EL (cell line): ENCODE data around the gene GPS1.

Experiments used
- DNase-seq: peaks from one replicate; pipeline ENCODE4 v3.0.0-alpha.2; 2016

The GPS1 gene

DNA sequence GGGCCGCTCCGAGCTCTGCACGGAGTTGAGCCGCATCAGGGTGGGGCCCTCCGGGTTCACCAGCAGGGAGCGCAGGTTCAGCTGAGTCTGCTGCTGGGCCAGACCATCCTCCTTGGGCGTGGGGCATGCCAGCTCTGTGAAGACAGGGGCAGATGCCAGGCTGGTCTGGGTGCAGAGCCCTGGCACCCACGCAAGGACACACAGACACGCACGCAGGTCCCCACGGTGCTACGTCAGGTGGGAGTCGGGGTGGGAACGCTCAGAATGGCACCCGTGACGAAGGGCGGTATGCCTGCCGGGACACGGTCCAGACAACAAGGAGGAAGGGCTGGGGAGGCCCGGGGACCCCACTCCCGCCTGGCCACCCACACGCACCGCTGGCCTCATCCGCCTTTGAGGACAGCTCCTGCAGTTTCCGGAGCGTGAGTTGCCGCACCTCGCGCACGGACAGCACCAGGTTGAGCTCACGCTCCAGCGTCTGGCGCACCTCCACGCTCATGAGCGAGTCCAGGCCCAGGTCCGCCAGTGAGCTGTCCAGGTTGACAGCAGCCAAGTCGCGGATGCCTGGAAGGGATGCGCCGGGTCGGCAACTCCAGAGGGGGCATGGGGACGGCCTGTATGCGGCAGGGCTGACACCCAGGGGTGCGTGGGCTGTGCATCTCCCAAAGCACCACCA lies 29.2 kb downstream of the GPS1 start:
- DNase-seq = no peak

DNA sequence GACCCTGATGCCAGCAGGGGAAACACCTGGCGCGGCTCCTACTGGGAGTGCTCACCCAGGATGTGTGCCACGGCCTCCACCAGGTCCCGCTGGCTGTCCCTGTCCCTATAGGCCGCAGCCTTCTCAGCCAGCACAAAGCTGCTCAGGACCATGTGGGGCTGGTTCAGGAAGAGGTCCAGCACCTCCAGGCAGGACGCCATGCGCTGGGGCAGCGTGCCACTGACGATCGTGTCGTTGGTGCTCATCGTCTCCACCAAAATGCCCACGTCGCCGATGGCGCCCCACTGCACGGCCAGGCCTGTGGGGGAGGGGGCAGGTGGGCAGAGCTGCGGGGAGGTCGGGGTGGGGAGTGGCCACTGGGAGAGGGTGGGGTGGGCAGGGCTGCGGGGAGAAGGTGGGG lies 29.8 kb downstream of the GPS1 start:
- DNase-seq = no peak

DNA sequence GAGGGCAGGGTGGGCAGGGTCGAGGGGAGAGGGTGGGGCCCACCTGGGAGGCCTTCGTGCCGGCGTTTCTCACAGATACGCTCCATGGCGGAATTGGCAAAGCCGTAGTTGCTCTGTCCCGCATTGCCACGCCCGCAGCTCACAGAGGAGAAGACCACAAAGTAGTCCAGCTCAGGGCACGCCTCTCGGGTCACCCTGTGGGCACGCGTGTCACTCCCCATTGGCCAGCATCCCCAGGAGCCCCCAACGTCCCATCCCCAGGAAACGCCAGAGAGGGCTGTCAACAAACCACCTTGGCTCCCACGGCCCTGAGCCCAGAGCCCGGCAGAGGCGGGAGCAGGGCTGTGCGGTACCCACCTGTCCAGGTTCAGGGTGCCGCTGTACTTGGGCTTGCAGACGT lies 30.3 kb downstream of the GPS1 start:
- no peak for DNase-seq

DNA sequence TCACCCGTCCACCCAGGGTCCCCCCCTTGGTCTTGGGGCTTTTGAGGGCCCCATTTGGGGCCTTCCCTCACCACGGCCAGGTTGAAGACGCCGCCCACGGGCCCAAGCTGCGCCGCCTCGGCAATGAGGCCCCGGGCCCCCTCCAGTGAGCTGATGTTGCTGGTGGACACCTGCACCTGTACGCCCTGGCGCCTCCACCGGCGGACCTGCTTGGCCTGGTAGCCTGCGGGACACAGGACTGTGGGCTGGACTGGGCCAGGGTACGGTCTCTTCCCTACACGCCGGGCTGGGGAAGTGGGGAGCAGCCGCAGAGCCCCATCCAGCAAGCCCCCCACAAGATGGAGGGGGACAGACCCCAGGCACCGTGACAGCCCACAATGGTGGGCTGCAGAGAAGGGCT lies 30.8 kb downstream of the GPS1 start:
- no peak for DNase-seq

DNA sequence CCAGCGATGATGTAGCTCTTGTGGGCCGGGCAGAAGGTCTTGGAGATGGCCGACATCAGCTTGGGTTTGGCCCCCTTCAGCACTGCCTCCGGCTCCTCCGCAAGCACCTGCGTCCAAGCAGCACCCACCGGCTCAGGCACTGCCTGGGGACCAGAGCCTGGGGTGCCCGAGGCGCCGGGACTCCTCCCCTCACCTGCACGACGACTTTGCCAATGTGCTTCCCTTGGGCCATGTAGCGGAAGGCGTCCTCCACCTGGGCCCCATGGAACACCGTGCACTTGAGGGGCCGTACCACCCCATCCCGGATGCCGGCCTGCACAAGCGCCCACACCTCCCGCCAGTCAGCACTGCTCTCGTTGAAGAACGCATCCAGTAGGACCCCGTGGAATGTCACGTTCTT lies 31.3 kb downstream of the GPS1 start:
- DNase-seq = no peak

DNA sequence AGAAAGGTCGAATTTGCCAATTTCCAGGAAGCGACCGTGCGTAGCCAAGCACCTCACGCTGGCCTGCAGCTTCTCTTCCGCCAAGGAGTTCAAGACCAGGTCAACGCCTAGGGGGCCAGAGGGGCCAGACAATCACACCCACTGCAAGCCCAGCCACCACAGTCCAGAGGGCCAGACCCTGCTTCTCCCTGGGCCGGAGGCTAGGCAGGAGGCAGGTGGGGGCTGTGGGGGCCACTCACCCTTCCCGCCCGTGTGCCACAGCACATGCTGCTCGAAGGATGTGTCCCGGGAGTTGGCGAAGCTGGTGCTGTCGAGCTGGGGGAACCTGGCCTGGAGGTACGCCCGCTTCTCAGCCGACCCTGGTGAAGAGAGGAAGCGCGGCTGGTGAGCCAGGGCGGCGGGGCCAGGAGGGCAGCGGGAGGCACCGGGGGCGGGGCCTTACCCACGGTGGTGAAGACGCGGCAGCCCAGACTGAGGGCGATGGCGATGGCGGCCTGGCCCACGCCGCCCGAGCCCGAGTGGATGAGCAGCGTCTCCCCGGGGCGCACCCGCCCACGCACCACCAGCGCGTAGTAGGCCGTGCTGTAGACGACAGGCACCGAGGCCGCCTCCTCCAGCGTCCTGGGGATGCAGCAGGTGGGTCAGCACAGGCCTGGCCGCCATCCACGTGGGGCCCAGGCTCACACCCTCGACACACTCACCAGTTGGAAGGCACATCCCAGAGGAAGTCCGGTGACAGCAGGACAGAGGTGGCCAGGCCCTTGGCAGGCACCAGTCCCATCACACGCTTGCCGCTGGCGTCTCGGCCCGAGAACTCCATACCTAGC lies 32.0 kb downstream of the GPS1 start:
- no peak for DNase-seq

DNA sequence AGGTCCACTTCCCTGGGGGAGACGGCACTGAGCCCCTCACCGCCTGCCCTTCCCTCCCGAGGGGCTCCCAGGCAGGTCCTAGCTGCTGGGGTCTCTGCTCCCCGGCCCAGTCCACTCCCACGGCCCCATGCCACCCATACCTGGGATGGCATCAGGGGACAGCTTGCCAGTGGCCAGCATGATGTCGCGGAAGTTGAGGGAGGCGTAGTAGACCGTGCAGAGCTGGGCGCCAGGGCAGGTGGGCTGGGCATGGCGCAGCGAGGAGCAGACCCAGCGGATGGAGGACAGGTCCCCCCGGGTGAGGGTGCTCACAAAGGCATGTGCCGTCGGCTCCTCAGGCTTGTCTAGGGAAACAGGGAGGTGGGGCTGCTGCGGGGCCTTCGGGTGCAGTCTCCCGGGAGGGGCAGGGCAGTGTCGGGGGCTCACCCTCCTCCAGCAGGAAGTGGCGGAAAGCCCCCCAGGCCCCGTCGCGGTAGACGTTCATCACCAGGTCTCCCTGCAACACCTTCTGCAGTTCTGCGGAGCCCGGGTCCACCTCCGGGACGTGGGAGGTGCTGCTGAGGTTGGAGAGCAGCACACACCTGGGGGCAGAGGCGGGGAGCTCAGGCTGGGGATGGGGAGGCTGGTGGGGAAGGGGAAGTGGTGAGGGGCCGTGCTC lies 32.8 kb downstream of the GPS1 start:
- no peak for DNase-seq

DNA sequence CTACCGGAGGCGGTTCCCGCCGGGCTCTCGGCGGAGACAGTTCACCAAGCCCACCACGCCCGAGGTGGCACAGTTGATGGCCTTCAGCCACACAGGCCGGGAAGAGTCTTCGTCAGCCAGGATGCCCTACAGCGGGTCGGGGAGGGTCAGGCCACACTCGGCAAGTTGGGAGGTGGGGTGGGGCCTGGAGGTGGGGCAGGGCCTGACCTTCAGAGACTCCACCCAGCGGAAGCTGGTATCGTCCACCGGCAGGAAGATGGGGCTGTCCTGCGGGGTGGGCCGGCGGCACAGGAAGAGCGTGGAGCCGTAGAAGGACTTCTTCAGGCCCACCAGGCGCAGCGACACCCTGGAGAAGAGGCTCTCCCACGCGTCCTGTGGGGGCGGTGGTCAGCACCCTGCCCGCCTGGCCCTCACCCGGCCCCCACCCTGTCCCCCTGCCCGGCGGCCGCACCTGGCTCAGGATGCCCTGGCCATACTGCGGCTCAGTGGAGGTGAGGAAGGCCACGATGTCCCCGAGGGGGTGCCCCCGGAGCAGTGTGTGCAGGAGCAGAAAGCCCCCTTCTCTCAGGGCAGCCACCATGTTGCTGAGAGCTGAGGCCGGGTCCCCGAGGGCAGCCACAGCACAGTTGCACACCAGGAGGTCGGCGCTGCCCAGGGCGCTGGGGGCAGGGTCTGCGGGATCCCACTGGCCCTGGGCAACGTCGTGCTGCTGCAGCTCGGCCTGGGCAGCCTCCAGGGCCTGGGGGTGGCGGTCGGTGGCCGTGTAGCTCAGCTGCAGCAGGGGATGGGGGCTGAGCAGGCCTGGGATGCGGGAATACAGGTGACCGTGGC lies 33.5 kb downstream of the GPS1 start:
- DNase-seq = no peak

DNA sequence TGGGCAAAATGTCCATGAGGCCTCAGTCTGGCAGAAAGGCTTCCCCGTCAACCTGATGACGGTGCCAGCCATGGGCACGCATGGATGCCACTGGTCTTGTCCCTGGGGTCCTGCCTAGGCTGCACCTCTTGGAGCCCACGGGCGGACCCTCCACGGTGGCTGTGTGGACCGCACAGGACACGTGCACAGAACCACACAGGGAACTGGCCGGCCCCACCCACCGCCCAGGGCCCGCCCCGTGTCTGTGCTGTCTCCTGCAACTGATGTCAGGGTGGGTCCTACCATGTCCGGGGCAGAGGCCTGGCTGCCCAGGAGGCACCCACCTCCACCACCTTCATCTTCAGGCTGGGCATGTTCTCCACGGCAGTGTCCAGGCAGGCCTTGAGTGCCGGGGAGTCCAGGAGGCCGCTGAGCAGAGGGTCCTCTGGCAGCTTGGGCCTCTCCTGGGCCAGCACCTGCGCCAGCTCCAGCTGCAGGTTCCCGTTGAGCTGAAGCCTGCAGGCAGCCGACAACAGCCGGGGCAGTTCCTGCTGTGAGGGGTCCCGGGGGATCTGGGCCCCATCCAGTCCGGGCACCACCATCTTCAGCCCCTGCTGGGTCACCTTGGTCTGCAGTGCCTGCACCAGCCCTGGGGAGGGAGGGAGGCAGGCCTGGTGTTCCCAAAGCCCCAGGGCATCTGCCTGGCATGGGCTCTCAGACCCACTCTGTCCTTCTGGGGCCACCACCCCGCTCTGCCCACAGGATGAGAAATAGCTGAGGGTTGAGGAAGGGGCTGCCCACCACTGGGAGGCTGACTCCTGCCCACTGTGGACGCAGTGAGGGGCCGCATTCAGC lies 34.5 kb downstream of the GPS1 start:
- DNase-seq = no peak

DNA sequence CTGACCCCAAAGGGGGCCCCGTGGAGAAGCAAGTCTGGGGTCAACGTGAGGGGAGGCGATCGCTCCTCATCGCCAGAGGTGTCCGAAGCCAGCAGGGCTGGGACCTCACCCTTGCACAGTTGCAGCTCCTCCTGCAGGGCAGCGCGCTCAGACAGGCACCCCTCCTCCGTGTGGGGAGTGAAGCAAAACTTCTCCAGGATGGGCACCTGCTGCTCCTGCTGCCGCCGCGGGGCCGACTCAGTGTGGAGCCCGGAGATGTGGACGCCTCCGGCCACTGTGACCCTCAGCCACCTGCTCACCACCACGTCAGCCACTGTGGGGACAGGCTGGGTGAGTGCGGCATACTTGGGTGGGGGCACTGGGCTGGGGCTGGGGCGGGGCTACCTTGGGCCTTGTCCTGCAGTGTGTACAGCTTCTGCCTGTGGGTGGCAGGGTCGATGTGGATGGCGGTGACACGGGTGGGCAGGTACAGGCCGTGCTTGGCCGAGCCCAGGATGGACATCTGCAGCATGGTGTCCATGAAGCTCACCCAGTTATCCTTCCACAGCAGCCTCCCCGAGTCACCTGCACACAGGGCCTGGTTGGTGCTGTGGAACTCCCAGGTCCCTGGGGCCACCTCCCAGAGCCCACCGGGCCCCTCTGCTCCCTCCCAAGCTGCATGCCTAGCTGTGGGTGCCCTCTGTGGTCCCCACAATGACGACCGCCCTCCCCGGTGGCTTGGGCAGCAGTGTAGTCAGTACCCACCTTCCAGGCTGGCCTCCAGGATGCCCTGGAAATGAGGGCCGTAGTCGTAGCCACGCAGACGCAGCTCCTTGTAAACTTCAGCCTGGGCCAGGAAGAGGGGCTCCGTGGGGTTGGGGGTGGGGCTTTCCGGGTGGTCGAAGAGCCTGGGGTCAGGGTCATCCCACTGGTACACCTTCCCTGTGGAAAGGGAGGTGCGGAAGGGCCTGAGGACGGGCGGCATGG lies 35.5 kb downstream of the GPS1 start:
- DNase-seq = no peak

DNA sequence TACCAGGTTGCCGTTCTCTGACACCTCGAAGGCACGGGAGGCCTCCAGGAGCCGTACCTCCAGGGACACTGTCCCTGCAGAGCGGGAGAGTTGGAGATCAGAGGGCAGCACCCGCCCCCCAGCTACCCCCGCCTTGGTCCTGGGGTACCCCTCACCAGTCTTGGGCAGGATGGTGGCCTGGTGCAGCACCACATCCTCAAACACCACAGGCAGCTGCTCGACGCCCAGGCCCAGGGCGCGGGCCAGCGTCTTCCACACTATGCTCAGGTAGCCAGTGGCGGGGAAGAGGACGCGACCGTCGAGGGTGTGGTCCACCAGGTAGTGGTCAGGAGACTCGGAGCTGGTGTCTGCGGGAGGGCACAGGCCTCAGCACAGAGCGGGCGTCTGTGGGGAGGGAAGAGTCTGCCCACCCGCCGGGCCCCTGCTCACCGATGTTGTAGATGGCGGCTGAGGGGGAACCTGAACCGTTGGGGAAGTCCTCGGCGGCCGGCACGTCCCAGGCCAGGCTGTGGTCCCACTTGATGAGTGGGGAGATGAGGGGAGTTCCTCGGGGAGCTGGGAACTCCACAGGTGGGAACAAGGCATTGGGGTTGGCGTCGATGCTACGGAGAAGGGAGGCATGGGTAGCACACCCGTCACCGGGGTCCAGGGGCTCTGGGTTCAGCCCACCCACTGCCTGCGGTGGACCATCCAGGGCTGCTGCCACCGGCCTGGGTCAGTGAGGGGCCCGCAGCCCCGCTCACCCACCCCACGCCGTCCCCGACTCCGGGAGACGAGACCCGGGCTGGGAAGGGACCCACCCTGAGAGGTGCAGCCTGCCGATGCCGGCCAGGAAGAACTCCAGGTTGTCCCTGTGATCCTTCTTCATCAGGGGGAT lies 36.5 kb downstream of the GPS1 start:
- no peak for DNase-seq

DNA sequence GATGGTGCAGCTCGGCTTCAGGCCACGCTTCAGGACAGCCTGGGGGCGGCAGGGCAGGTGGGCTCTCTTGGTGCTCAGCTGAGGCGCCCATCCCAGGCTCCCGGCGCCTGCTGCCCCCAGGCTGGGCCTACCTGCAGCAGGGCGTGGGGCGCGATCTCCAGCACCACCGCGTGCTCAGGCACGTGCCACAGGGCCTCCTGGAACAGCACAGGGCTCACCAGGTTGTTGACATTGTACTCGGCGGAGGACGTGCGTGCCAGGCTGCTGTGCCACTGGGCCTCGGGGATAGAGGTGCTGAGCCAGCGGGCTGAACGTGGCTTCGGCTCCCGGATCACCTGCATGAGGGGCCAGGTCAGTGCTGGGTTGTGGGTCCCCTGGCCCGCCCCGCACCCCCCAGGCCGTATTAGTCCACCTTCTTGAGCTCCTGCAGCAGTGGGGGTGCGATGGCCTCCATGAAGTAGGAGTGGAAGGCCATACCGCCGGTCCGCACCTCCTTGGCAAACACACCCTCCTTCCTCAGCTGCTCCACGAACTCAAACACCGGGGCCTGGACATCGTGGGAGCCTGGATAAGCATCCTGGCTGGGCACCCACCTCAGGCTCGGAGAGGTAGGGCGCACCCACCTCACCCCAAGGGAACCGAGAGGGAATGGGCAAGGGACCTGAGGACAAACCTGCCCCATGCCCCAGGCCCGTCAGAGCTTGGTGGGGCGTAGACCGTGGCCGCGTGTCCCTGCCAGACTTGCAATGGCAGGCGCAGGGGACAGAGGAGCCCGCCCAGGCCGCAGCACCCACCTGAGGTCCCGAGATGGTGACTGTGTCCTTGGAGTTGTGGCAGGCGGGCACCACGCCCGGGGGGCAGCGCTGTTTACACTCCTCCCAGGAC lies 37.4 kb downstream of the GPS1 start:
- DNase-seq = no peak

DNA sequence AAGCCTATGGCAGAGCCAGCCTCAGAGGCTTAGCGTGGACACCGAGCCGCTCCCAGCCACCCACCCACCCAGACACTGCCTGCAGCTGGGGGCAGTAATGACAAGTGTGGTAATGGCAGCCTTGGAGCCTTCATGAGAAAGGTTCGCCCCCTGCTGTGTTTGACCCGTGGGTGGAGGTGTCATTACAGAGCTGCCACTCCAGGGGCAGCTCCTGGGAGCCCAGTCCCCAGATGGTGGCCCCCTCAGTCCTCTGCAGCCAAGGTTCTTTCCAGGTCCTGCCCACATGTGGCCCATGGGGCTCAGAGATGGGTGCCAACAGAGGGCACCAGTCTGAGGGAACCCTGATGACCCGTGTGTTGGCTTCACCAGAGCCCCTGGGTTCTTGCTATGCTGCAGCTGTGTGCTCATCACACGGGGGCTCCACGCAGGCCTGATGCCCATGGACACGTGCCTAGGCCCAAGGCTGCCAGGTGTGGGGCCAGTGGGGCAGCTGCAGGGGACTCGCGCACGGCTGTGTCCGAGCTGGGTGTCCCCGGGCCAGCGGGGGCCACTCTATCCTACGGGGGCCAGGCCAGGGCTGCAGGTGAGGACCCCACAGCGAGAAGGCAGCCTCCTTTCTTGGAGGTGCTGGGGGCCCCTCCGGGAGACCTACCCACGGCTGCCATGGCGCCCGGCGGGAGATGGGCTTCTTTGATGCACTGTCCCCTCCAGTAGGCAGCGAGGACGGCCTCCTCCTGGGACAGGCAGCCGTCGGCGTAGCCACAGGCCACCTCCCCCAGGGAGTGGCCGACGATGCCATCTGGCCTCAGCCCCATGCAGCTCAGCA lies 38.2 kb downstream of the GPS1 start:
- DNase-seq = no peak

DNA sequence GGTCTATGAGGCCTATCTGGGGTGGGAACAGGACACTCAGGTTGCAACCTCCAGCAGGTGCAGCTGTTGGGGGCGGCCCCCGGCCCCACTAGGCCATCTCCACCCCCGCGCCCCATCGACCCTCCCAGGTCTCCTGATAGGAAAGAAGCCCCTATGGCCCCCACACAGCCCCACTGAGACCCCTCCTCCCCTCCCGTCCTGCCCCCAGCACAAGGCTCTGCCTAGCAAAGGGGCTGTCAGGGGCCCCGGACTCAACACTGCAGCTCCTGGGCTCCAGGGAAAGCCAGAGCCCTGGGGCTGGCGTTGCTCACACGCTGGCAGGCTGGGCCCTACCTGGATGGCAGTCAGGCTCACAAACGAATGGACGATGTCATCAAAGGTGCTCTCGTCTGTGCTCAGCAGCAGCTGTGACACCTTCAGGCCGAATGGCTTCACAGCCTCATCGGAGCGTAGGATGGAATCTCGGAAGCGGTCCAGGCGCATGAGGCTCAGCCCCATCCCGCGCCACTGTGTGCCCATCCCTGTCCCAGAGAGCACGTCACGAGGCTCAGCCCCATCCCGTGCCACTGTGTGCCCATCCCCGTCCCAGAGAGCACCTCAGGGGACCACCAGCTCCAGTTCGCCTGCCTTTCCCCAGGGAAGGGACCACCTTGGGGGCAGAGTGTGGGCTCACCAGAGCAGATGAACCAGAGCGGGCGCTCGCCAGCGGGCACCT lies 39.0 kb downstream of the GPS1 start:
- DNase-seq = no peak

DNA sequence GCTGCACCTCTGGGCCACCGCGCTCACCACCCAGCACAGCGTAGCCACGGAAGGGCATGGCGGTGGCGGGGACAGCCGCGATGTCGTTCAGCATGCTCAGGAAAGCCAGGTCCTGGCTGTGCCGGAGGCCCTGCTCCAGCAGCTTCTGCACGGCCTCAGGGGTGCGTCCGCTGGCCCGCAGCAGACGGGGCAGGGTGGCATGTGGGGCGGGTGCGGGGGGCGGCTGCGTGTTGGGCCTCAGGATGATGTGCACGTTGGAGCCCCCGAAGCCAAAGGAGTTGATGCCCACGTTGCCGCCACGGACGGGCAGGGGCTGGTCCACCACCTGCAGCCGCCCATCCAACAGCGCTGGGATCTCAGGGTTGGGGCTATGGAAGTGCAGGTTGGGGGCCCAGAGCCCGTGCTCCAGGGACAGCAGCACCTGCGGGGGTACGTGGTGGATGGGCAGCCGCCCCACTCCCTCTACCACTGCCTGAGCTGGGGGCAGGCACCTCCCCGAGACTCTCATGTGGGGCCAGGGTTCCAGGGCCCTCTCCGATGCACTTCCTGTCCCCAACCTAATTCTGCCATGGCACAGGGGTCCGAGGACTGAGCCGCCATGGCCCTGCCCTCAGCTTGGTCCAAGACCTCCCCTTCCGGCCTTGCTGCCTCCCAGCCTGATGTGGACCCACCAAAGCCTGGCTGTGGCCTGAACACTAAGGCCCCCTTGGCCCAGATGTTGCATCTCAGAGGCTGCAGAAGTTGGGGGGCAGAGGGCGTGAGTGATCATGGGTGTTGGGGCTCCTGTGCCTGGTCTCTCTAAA lies 39.8 kb downstream of the GPS1 start:
- no peak for DNase-seq

DNA sequence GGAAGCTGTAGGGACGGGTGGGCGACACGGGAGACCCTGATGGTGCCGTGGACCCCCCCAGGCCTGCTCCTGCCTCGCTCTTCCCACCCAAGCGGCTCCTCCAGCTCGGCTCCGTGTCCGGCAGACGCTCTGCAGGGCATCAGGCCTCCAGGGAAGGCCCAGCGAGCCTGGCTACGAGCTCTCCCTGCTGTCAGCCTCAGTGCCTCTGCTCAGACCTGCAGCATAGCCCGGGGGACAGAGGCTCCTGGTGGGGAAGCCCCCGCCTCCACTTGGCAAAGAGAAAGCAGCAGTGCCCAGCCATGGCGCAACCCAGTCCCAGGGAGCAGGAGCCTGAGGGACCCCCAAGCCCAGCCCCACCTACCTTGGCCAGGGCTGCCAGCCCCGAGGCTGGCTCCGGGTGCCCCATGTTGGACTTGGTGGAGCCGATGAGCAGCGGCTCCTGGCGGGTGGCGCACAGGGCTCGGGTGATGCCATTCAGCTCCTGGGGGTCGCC lies 40.4 kb downstream of the GPS1 start:
- no peak for DNase-seq
